HG03439 (cell line): ENCODE measurements around the gene RASGRF2.

Source experiments
- ATAC-seq: cut with Tn5 transposase; IDR thresholded peaks from one replicate; pipeline ENCODE4 v1.9.1; 2021; ENCODE audit warnings: mild to moderate bottlenecking, moderate library complexity; ENCODE audit not compliant: unreplicated experiment

RASGRF2 gene

DNA sequence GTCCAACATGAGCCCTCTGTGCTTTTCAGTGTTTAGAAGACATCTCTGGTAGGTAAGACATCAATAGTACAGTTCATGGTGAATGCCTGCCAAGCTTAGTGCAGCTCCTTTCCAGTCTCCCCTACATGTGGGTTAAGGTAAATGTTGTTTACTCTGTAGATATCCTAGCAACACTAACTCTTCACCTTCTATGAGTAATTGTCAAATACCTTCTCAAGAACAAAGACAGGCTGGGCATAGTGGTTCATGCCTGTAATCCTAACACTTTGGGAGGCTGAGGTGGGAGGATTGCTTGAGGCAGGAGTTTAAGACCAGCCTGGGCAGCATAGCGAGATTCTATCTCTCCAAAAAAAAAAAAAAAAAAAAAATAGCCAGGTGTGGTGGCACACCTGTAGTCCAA is 18.7 kb upstream of the RASGRF2 start:
- no peak for ATAC-seq

DNA sequence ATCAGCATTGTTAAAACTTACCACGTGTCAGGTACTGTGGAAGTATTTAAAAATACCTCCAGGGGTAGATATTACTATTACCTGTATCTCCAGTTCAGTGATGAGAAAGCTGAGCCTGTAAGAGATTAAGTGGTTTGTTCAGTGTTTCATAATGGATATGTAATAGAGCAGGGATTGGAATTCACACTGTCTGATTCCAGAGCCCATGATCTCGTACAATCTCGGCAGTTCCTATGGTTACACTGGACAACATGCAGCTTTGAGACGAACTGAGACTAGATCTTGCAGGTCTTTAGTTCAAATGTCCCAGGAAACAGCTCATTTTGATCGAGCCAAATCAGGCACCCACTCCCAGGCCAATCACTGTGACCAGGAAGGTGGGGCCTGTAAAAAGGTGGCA is 8.8 kb upstream of the RASGRF2 start:
- no peak for ATAC-seq

DNA sequence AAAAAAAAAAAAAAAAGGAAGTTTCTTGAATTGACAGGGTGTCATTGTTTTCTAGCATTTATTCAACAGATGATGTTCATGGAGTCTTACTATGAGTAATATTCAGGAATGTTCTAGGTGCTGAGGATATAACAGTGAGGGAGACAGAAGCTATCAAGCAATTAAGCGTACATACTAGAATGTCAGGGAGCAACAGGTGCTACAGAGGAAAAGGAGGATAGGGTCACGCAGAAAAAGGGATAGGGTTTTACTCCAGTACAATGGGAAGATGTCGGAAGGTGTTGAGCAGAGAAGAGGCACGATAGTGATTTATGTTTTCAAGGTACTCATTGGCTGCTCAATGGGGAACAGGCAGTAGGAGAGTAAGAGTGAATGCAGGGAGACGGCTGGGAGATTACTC is 6.6 kb upstream of the RASGRF2 start:
- no peak for ATAC-seq

DNA sequence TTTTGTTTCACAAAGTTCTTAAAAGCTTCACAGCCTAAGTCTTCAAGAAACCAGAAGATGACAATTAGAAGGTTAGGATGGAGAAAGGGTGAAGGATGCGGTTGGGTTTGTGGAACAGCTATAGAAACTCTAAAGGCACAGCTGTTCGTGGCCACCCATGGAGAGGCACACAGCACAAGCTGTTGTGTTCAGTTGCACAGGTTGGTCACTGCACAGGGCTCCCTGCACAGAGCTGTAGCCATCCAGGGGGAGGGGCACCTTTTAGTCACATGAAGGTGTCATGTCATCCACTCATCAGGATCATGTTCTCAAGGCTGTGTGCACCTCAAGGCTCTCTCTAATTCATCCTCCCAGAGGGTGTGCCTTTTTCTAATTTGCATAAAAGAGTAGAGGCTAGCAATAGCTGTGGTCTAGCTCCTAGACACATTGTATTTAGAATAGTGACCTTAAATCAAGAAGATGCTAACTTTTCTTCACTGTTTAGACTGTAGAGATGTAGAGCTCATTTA is 5.0 kb upstream of the RASGRF2 start:
- ATAC-seq: no peak

DNA sequence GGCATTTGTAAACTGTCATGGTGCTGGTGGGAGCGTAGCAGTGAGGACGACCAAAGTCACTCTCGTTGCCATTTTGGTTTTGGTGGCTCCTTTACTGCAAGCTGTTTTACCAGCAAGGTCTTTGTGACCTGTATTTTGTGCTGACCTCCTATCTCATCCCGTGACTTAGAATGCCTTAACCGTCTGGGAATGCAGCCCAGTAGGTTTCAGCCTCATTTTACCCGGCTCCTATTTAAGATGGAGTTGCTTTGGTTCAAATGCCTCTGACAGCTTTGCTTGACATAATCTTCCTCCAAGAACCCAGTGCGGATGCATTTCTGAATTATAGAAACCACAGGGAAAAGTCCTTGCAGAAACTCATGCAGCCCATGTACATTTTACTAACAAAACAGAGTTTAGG is 3.9 kb upstream of the RASGRF2 start:
- no peak for ATAC-seq

DNA sequence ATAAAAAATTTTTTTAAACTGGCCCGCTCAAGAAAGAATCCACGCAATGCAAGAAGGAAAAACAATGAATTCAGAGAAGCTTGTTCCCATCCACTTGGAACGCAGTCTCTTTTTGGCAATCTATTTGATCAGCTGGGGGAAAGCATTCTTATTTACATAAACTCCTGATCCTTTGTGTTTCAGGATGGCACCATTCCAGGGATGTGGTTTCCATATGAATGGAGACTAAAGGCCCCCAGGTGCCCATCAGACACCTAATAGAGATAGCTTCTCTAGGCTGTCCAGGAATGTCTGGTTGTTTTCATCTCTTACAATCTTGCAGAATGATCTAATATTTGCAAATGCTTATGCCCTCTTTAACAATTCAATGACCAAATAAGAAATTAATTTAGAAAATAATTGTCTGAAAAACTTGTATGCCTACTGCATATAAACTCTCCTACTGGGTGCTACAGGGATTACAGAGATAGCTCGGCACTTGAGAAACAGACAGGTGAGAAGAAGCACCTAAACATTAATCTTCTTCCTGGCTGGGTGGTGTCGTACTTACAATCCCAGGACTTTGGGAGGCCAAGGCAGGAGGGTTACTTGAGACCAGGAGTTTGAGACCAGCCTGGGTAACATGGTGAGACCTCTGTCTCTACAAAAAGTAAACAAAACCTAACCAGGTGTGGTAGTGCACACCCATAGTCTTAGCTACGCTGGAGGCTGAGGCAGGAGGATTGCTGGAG is 3.0 kb upstream of the RASGRF2 start:
- ATAC-seq: no peak

DNA sequence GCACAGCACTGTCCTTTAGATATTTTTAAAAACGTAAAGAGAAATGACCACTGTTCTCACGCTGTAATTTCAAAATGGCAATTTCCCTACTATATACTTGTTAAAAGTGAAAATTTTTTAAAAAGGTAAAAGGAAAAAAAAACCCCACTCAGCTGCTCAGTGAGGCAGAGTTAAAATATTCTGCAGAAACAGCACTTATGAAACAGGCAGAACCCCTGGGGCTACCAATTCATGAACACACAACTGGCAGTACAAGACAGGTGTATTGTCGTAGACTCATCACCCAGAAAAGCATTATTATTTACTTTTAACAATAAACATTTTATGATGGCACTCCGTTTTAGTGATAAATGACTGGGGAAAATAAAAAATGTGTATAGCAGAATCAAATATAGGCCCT is 1.5 kb upstream of the RASGRF2 start:
- ATAC-seq: no peak

DNA sequence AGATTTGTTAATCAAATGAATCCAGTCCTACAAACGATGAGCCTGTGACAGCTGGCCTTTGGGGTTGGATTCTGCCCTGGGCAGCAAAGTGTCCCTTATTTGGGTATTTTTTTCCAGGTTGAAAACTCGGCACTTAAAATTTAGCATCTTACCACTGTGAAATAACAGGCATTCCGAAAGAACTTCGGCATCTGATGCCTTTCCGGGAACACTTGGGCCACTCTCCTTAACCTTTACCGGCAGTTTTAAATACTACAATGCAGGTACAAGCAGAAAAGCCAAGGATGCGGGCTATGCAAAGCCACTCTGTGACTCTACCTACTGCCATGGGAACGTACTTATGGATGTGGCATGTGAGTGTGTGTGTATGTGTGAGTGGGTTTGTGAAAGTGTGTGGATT is 1.0 kb upstream of the RASGRF2 start:
- ATAC-seq: no peak

DNA sequence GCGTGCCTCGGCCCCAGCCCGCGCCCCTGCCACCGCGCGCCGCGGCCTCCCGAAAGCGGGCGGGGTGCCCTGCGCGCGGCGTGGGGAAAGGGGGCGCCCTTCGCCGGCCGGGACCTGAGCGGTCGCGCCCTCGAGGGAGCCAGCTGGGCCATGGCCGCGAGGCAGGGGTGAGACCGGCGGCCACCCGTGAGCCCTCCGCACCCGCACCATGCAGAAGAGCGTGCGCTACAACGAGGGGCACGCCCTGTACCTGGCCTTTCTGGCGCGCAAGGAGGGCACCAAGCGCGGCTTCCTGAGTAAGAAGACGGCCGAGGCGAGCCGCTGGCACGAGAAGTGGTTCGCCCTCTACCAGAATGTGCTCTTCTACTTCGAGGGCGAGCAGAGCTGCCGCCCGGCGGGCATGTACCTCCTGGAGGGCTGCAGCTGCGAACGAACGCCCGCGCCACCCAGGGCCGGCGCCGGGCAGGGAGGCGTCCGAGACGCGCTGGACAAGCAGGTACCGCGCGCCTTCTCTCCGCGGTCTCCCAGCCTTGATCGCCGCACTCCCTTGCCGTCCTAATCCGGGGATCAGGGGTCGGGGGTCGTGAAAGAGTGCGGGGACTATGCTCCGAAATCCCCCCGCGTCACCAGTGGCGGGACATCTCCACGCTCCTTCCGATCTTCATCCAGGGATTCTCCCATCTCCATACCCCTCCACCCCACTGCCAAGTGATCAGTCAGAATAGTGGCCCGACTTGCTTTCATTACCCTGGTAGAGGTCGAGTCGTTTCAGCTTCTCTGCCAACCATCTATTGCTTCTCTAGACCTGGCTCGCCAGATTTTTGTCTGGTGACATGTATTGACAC is 590 bp downstream of the RASGRF2 start:
- no peak for ATAC-seq

DNA sequence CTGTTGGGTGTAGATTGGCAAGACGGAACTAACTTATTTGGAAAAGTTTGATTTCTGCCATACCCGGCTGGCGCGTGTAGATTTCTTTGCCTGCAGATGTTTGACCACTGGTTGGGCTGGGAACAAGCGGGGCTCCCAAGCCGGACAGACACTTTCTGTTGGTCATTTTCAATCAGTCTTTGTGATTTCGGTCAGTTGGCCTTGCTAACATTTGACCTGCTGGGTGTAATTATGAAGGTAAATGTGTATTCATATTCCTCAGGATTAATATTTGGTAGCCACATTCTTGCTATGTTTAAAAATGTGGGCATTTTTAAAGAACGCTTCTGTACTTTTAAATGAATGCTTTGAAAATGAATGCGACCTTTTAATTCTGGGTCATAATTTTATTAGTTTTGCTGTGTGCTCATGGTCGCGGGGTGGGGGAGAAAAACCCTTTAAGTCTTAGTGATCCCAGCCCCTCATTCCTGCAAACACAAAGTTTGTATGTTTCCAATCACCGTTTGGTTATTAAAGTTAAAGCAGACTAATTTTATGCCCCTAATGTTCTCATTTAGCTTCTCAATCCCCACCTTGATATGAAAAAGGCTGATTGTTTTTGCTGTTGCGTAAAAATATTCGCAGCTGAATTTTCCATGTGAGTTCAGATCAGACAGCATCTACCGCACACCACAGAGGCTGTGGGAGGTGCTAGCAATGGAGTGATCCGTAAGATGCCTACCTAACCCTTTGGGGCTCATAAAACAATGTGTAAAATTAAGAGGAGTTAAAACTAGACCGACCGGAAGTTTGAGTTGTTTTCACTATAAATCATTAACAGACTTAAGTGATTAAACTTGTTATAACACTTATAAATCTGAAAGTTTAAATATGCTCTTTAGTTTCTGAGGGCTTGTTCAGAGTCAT is 1.5 kb downstream of the RASGRF2 start:
- no peak for ATAC-seq

DNA sequence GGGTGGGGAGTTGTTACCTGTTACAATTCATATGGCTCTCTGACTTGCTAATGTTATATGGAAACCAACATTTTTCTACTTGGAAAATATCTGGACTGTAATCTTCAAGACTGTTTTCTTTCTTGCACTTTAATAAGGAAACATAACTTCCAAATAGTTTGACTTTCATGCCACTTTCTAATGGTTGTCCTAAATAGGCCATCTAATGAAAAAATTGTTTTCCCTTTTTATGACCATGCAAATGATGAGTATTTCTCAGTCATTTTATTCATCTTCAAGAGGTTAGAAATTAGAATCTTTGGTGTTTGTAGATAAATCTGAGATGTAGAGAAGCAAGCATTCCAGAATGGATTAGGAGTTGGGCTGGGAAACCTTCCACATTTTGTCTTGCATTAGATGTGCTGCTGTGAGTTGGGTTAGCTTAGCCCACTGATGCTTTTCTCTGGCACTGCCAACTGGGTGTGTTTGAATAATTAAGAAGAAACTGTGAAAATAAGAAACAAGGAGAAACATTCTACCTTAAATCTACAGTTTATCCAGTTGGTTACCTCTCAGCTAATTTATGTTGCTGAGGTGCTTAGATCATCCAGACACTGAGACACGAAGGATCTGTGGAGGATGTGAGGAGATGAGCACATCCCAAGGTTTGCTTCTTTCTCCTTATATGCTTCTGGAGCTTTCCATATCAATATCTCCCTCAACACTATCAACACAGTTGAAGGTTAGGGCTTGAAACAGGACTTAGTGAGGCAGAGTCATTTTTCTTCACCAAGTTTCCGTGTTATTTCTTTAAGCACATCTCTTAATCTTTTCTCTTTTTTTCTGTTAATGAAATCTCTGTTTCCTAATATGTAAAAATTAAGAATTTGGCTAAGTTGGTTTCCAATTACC is 2.7 kb downstream of the RASGRF2 start:
- ATAC-seq: no peak

DNA sequence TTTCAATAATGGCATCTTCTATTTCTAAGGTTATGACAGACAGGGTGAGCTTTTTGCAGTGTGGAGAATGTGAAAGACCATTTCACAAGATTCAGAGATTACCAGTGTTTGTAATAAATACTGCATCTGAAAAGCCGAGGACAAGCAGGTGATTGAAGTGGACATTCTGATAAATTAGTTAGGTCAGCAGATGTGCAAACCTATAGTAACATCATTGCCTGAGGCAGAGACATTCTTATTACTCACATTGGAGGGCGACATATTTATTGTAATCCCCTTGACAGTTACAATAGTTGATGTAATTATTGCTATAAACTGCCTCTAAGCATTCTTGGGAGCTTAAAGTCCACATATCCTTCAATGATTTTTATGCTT is 3.3 kb downstream of the RASGRF2 start:
- ATAC-seq: no peak

DNA sequence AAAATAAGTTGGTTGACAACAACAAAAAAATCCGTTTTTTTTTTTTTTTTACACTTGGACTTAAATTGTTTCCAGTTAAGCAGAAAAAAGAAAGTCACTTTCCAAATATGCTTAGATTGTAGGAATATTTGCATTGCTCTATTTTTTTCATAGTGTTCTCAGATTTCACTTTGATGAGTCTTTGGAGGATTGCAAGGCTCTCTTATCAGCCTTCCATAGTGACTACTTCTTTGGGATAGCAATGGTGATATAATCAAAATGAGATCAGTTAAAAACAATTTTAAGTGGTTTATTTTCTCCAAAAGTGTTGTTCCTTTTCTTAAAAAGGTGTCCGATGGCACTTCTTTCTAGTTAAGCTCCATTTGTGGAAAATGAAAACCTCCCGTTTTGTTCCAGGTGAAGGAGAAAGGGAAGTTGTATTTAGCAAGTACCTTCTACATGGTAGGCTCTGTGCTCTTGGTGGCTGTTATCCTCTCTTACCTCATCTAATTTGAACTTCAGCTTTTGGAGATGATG is 3.9 kb downstream of the RASGRF2 start:
- no peak for ATAC-seq

DNA sequence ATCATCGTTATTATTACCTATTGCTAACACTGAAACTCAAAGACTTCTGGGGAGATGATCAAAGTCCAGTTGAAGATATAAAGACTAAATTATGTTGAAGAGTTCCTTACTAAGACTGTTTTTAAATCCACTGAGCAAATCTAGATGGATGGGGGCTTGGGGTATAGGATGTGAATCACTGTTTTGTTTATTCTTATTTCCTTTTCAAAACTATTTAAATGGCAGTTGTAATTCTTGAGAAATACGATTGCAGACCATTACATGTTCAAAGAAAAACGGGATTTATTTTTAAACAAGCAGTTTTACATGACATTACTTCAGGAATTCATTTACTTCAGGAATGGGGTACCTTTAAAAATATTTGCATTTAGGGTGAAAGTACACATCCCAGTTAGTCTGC is 4.3 kb downstream of the RASGRF2 start:
- no peak for ATAC-seq

DNA sequence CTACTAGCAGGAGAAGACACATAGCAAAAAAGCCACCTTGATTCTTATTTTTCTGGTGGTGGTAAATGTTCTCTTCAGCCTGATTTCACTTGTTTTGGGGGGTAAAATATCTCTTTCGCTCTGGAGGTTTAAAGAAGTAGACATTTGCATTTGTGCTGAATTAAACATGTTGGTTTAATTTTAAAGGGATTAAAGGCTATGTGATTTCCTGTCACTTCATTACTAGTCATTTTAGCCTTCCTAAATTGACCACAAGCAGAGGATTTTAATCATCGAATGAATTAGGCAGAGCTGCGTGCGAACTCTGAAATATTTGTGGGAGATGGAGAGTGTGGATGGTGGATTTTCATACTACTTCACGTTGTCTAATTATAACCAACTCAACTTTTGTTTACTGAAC is 4.8 kb downstream of the RASGRF2 start:
- ATAC-seq: no peak

DNA sequence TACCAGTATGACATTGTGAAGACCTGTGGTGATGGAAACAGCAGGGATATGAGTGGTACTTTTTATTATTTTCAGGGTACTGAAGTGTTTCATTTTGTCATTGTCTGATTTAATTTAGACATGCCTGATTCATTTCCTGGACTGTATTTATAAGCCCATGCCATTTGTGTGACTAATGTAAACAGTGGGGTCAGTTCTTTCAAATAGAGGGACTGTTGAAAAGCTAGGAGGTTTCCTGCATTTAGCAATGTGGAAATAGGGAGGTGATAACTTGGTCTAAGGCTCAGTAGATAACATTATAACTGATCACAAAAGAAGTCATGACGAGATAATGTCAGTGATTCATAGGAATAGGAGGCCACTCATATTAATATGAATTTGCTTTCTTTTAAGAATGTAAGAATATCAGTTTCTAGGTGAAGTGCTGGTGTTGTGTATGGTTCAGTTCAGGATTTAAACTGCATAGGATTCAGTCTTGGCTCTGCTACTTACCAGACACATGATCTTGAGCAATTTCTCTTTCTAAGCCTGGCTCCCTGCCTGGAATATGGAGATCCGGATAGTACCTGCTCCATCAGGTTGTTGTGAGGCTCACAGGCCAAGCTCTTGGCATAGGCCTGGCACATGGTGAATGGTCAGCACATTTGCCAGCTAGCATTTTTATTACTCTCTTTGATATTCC is 7.5 kb downstream of the RASGRF2 start:
- ATAC-seq: no peak

DNA sequence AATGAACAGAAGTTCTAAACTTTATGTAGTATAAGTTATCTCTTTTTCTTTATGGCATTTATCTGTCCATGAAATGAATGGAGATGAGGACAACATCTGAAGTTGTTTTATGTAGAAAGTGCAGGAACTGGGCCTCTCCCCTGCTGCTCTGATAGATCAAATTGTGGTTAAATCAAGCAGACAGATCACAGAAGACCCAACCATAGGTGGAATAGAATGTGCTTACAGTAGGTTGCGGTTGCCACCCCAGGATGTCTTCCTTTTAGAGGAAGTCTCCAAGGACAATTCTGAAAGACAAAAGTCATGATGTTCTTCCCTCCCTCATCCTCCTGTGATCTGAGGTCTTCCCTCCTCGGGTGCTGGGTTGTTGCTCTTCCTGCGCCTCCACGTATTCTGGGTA is 12.9 kb downstream of the RASGRF2 start:
- no peak for ATAC-seq

DNA sequence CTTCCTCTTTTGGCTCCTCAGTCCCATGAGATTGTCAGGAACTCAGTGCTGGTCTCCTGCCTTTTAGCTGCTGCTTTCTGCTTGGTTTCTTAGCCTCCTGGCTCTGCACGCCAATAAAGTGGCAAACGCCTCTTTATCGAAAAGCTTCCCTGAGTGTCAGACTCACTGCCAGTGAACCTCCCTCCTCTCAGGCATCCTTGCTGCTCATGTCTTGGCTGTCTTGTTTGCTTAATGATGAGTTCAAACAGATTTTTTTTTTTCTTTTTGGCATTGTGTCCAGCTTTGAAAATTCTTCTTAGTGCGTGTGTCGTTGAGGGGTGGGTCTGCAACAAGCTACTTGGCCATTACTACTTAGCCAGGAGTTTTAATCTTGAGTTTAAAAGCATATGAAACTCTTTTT is 14.9 kb downstream of the RASGRF2 start:
- no peak for ATAC-seq

DNA sequence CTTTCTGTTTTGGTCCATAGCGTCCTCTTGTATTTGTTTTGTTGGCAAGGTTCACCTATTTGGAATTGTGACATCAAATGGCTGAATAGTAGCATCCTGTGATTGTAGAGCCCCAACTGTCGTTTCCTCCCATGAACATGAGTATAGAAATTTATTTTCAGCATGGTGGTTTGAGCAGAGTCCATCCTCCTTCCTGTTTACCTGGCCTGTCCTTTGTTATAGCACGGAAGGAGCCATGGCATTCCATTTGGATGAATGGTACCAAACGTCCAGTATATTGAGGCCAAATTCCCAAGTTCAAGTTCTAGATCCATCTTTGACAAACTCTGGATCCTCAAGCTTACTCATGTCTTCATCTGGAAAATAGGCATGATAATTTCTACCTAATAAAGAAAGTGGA is 16.8 kb downstream of the RASGRF2 start:
- no peak for ATAC-seq

DNA sequence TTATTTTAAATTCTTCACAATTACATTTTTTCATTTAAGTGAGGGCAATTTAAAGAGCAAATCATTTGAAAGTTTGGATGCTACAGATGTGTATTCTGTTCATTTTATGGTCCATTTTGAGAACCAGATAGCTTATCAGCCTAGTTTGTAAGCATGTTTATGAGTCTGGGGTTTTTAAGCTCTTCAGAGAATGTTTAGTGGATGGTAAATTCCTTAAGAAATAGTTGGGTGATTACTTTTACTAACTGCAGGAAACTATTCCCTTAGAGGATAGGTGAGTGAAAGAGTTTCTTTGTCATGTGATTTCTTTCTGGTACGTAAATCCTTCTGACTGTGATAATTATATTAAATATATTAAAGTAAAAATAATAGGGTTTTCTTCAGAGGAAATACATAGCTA is 17.6 kb downstream of the RASGRF2 start:
- ATAC-seq: no peak
